ENCODE results near the gene CDK9.
"Not testable (repeated sequence)": the region's sequence is repeated elsewhere in the genome, so short reads cannot be mapped to it uniquely, and the experiment has no call there.

The CDK9 gene

GRCh38 chr9:127753148-127753547 is 32.7 kb upstream of the CDK9 start:
- Histone ChIP-seq H3K4me1 (ENCODE audit: insufficient read depth, low read length) (no peaks in the 10 kb centered on the region), H3K27ac (ENCODE audit: low read depth, low read length) (no peak overlapping the region), H3K4me3 (ENCODE audit: low read depth in 1 of 2, low read length in 2 of 2) (no peak overlapping the region), H3K27me3 (ENCODE audit: control insufficient read depth in 1 of 2, insufficient read depth in 2 of 2, low read length in 2 of 2) (peaks cover 9 to 29% of the 10 kb centered on the region in 2 donors), H3K9me3 (ENCODE audit: low read length) (no peaks in the 10 kb centered on the region), H3K9ac (ENCODE audit: low read length) (no peak overlapping the region), H3K36me3 (ENCODE audit: insufficient read depth, low read length) (no peaks in the 10 kb centered on the region)

DNA sequence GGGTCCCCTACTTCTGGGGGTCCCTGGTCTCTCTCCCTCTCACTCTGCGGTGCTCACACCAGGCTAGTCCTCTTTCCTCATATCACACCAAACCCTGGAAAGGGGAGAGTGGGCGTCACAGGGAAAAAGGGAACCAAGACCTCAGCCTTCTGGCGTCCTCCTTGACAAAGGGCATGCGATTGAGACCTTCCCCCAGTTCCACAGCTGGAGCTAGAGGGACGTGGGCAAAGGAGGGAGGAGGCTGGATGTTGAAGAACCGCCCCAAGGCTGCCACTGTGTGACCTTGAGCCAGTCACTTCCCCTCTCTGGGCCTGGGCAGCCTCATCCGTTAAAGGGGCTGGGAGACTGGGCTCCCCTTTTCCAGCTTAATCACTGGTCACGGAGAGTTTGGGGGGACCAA is 32.2 kb upstream of the CDK9 start:
- H3K9ac ChIP-seq (ENCODE audit: low read length), result no peak overlapping the region
- no peaks in the 10 kb centered on the region for H3K36me3 ChIP-seq (ENCODE audit: insufficient read depth, low read length)
- no peak overlapping the region for H3K4me3 ChIP-seq (ENCODE audit: low read depth in 1 of 2, low read length in 2 of 2)
- H3K4me1 ChIP-seq (ENCODE audit: insufficient read depth, low read length), result no peaks in the 10 kb centered on the region
- peaks cover 9 to 29% of the 10 kb centered on the region in 2 donors for H3K27me3 ChIP-seq (ENCODE audit: control insufficient read depth in 1 of 2, insufficient read depth in 2 of 2, low read length in 2 of 2)
- H3K9me3 ChIP-seq (ENCODE audit: low read length), result no peaks in the 10 kb centered on the region
- H3K27ac ChIP-seq (ENCODE audit: low read depth, low read length), result no peak overlapping the region

- H3K4me1 ChIP-seq (ENCODE audit: insufficient read depth, low read length), result no peaks in the 10 kb centered on the region
- H3K36me3 ChIP-seq (ENCODE audit: insufficient read depth, low read length), result no peaks in the 10 kb centered on the region
- no peaks in the 10 kb centered on the region for H3K9me3 ChIP-seq (ENCODE audit: low read length)
- H3K27me3 ChIP-seq (ENCODE audit: control insufficient read depth in 1 of 2, insufficient read depth in 2 of 2, low read length in 2 of 2), result peaks cover 9 to 29% of the 10 kb centered on the region in 2 donors
- no peak overlapping the region for H3K27ac ChIP-seq (ENCODE audit: low read depth, low read length)
- no peak overlapping the region for H3K4me3 ChIP-seq (ENCODE audit: low read depth in 1 of 2, low read length in 2 of 2)
- H3K9ac ChIP-seq (ENCODE audit: low read length), result no peak overlapping the region
Measured at GRCh38 chr9:127754099-127755060, 31.5 kb upstream of the CDK9 start.

DNA sequence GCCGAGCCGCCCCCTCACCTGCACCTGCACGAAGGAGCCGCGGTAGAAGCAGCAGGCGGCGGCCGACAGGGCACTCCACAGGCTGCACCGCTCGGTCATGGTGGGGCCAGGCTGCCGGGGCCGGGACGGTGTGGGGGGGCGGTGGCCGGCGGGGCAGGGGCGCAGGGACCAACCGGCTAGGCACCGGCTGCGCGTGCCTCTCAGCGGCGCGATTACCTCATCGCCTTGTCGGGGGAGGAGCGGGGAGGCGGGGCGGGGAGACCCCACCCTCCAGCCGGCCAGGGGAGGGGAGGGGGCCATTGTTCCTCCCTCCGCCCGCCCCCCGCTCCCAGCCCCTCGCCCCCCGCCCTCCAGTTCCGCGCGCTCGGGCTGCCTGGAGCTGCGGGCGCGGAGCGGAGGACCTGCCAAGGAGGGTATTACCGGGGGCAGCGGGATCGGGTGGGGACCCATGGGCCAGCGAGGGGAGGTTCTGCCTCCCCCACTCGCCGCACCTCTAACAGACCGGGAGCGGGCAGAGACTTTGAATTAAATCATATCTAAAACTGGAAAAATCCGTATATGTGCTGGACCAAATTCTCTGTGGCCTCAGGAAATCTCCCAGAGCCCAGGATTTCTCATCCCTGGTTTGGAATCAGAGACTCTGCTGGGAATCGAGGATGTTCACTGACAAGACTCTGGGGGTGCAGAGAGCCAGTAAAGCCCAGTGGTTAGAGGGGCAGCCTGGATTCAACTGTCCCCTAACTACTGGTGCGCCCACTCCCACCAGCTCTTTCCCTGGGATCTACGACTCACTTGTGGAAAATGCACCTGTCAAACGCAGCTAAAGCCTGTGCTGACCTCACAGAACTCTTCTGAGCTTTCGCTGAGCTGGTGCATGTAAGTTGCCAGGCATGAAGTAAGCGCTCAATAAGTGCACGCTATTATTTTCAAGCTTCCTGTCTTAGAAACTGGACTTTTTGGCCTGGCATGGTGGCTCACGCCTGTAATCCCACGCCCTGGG is 30.5 kb upstream of the CDK9 start:
- Histone ChIP-seq H3K4me1 (ENCODE audit: insufficient read depth, low read length) (no peaks in the 10 kb centered on the region), H3K9me3 (ENCODE audit: low read length) (no peaks in the 10 kb centered on the region), H3K9ac (ENCODE audit: low read length) (no peak overlapping the region), H3K36me3 (ENCODE audit: insufficient read depth, low read length) (no peaks in the 10 kb centered on the region), H3K4me3 (ENCODE audit: low read depth in 1 of 2, low read length in 2 of 2) (no peak overlapping the region), H3K27me3 (ENCODE audit: control insufficient read depth in 1 of 2, insufficient read depth in 2 of 2, low read length in 2 of 2) (peaks cover 9 to 29% of the 10 kb centered on the region in 2 donors), H3K27ac (ENCODE audit: low read depth, low read length) (no peak overlapping the region)

DNA sequence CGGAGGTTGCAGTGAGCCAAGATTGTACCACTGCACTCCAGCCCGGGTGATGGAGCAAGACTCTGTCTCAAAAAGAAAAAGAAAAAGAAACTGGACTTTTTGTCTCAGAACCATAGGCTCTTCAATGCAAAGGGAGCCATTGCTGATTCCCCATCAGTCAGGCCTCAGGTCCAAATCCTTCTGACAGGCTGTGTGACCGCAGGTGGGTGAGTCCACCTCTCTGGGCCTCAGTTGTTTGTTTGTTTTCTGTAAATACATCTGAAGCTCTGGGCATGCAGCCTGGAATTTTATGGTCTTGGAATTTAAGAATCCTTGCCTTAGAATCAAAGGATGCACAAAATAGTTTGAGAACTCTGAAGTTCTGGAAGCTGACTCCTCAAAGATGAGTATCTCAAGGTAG is 29.6 kb upstream of the CDK9 start:
- H3K4me3 ChIP-seq (ENCODE audit: low read depth in 1 of 2, low read length in 2 of 2), result no peak overlapping the region
- no peak overlapping the region for H3K27ac ChIP-seq (ENCODE audit: low read depth, low read length)

GRCh38 chr9:127756776-127757175 is 29.1 kb upstream of the CDK9 start:
- not testable (repeated sequence) for H3K27ac ChIP-seq (ENCODE audit: low read depth, low read length); H3K9me3 ChIP-seq (ENCODE audit: low read length); H3K9ac ChIP-seq (ENCODE audit: low read length); H3K36me3 ChIP-seq (ENCODE audit: insufficient read depth, low read length); H3K4me1 ChIP-seq (ENCODE audit: insufficient read depth, low read length); H3K4me3 ChIP-seq (ENCODE audit: low read depth in 1 of 2, low read length in 2 of 2)
- peaks cover 9 to 28% of the 10 kb centered on the region in 2 donors for H3K27me3 ChIP-seq (ENCODE audit: control insufficient read depth in 1 of 2, insufficient read depth in 2 of 2, low read length in 2 of 2)

More for the DNA sequence above, 29.6 kb upstream of the CDK9 start:
- no peaks in the 10 kb centered on the region for H3K36me3 ChIP-seq (ENCODE audit: insufficient read depth, low read length)
- no peak overlapping the region for H3K9ac ChIP-seq (ENCODE audit: low read length)
- H3K27me3 ChIP-seq (ENCODE audit: control insufficient read depth in 1 of 2, insufficient read depth in 2 of 2, low read length in 2 of 2), result peaks cover 9 to 29% of the 10 kb centered on the region in 2 donors
- no peaks in the 10 kb centered on the region for H3K9me3 ChIP-seq (ENCODE audit: low read length)
- no peaks in the 10 kb centered on the region for H3K4me1 ChIP-seq (ENCODE audit: insufficient read depth, low read length)

- Histone ChIP-seq H3K4me3 (ENCODE audit: low read depth in 1 of 2, low read length in 2 of 2) (no peak overlapping the region), H3K36me3 (ENCODE audit: insufficient read depth, low read length) (no peaks in the 10 kb centered on the region), H3K27me3 (ENCODE audit: control insufficient read depth in 1 of 2, insufficient read depth in 2 of 2, low read length in 2 of 2) (peaks cover 5 to 18% of the 10 kb centered on the region in 2 donors), H3K9ac (ENCODE audit: low read length) (no peak overlapping the region), H3K9me3 (ENCODE audit: low read length) (no peaks in the 10 kb centered on the region), H3K4me1 (ENCODE audit: insufficient read depth, low read length) (peaks cover 10% of the 10 kb centered on the region), H3K27ac (ENCODE audit: low read depth, low read length) (no peak overlapping the region)
Measured at GRCh38 chr9:127758843-127759242, 27.0 kb upstream of the CDK9 start.

DNA sequence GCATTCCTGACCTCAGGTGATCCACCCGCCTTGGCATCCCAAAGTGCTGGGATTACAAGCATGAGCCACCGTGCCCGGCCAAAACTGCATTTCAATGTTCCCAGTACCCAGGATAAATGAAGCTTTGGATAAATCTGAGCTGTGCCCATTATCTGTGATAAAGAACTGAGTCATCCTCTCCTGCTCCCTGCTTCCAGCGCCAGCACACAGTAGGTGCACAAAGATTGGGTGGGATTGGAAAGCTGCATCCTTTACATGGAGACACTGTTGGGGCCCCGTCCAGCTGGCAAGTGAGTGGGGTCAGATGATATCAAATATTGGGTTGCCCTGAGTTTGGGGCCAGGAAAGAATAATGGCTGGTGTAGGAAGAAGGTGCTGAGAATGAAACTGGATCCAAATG is 24.8 kb upstream of the CDK9 start:
- Histone ChIP-seq H3K27me3 (ENCODE audit: control insufficient read depth in 1 of 2, insufficient read depth in 2 of 2, low read length in 2 of 2) (peaks cover 0 to 9% of the 10 kb centered on the region in 2 donors), H3K9ac (ENCODE audit: low read length) (no peak overlapping the region), H3K4me1 (ENCODE audit: insufficient read depth, low read length) (peaks cover 10% of the 10 kb centered on the region), H3K27ac (ENCODE audit: low read depth, low read length) (no peak overlapping the region), H3K36me3 (ENCODE audit: insufficient read depth, low read length) (no peaks in the 10 kb centered on the region), H3K9me3 (ENCODE audit: low read length) (no peaks in the 10 kb centered on the region), H3K4me3 (ENCODE audit: low read depth in 1 of 2, low read length in 2 of 2) (no peak overlapping the region)

DNA sequence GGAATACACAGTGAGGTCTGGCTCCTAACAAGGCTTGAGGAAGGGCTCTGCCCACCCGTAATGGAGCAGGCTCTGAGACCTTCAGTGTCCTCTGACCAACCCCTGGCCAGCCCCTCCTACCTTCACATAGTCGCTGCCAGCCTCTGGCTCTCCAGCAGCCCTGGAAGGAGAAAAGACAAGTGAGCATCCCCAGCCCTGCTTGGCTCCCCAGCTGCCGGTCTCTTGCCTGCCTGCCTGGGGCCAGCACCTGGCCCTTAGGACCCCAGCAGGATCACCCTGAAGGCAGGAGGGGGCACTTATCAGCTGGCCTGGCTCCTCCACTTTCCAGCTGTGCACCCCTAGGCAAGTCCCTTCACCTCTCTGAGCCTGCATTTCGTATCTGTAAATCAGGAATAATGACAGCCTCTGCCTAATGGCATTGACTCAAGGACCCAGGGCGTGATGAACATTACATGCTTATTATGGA is 24.3 kb upstream of the CDK9 start:
- Histone ChIP-seq H3K36me3 (ENCODE audit: insufficient read depth, low read length) (no peaks in the 10 kb centered on the region), H3K9me3 (ENCODE audit: low read length) (no peaks in the 10 kb centered on the region), H3K27me3 (ENCODE audit: control insufficient read depth in 1 of 2, insufficient read depth in 2 of 2, low read length in 2 of 2) (peaks cover 0 to 9% of the 10 kb centered on the region in 2 donors), H3K9ac (ENCODE audit: low read length) (no peak overlapping the region), H3K27ac (ENCODE audit: low read depth, low read length) (no peak overlapping the region), H3K4me1 (ENCODE audit: insufficient read depth, low read length) (peaks cover 10% of the 10 kb centered on the region), H3K4me3 (ENCODE audit: low read depth in 1 of 2, low read length in 2 of 2) (no peak overlapping the region)

- H3K36me3 ChIP-seq (ENCODE audit: insufficient read depth, low read length), result no peaks in the 10 kb centered on the region
- peaks cover 0 to 9% of the 10 kb centered on the region in 2 donors for H3K27me3 ChIP-seq (ENCODE audit: control insufficient read depth in 1 of 2, insufficient read depth in 2 of 2, low read length in 2 of 2)
- no peak overlapping the region for H3K4me3 ChIP-seq (ENCODE audit: low read depth in 1 of 2, low read length in 2 of 2)
- peaks cover 10% of the 10 kb centered on the region for H3K4me1 ChIP-seq (ENCODE audit: insufficient read depth, low read length)
- H3K27ac ChIP-seq (ENCODE audit: low read depth, low read length), result no peak overlapping the region
- H3K9ac ChIP-seq (ENCODE audit: low read length), result no peak overlapping the region
- H3K9me3 ChIP-seq (ENCODE audit: low read length), result no peaks in the 10 kb centered on the region
Measured at GRCh38 chr9:127762111-127762676, 23.6 kb upstream of the CDK9 start.

- no peaks in the 10 kb centered on the region for H3K36me3 ChIP-seq (ENCODE audit: insufficient read depth, low read length)
- no peak overlapping the region for H3K27ac ChIP-seq (ENCODE audit: low read depth, low read length)
- H3K4me1 ChIP-seq (ENCODE audit: insufficient read depth, low read length), result peaks cover 10% of the 10 kb centered on the region
- H3K9ac ChIP-seq (ENCODE audit: low read length), result no peak overlapping the region
- peaks cover 0 to 9% of the 10 kb centered on the region in 2 donors for H3K27me3 ChIP-seq (ENCODE audit: control insufficient read depth in 1 of 2, insufficient read depth in 2 of 2, low read length in 2 of 2)
- H3K4me3 ChIP-seq (ENCODE audit: low read depth in 1 of 2, low read length in 2 of 2), result no peak overlapping the region
- no peaks in the 10 kb centered on the region for H3K9me3 ChIP-seq (ENCODE audit: low read length)
Measured at GRCh38 chr9:127763918-127764384, 21.9 kb upstream of the CDK9 start.
